Adrenal gland (tissue), 5 donors: ENCODE measurements around the gene HOMER1.
A peak's percentile ranks its signal among the peaks of the same experiment; 100 is the strongest.

ENCODE experiments used
- CTCF ChIP-seq, 6 experiments: fragments of 450-650 bp in 4 of 6; fragments of 200-600 bp in 2 of 6; sonication (generic) in 1 of 6; IDR thresholded peaks; 1 replicate in 5 of 6; 2 replicates in 1 of 6; pipeline versions ENCODE4 v1.5.1 to v1.8.0; 2016 to 2021; ENCODE audit warnings: antibody characterized with exemption in 6 of 6, mild to moderate bottlenecking in 2 of 6, moderate library complexity in 1 of 6
- POLR2A ChIP-seq, 2 donors: fragments of 450-650 bp; IDR thresholded peaks; one replicate each; pipeline ENCODE4 v1.6.1; 2017; ENCODE audit warnings: antibody characterized with exemption in 2 of 2, mild to moderate bottlenecking in 2 of 2, moderate library complexity in 1 of 2
- donor health status: DM: no; HTN: no; CAD: no.

DNA sequence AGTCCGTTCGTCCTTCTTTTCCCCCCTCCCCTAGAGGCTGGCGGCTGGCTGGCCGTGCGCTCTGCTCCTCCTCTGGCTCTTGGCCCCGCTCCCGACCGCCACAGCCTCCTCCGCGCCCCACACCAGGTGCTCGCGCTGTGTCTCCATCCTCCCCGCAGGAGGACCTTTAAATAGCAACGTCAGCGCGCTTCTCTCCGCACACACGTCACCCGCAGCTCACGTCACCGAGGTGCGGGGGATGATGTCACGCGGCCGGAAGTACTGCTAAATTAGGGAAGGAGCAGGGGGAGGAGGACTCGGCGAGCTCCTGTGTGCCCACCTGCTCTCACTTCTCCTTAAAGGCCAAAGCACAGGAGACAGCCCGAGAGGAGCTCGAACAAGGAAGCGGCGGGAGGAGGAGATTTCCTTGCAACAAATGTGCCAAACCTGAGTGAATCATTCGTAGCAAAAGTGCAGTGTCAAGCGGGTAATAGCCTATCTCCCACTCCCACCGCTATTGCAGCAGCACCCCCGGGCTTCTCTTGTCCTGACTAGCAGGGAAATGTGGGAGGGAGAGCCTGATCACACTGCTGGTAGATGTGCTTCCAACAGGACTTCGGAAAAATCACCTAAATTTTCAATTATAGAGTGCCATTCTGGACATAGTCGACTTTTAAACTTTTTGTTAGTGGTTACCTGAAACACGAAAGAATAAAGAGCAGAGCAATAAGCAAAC lies 614 bp upstream of the HOMER1 start:
- peak in 1 of 6 experiments; percentile 4 for TF ChIP-seq CTCF (IDR thresholded peaks at IDR 0.05)
- peak; percentile 55 to 80 for TF ChIP-seq POLR2A (IDR thresholded peaks at IDR 0.05)
